Ectodermal cell (in vitro differentiated cells): ENCODE measurements around the gene PCOLCE2.

Experiments used
- H3K27ac ChIP-seq: 2 replicates; pipeline ENCODE4 v1.7.0; 2013; ENCODE audit warnings: mild to moderate bottlenecking, low read depth, low read length; ENCODE audit not compliant: insufficient read depth, poor library complexity, severe bottlenecking
- H3K27me3 ChIP-seq: 2 replicates; pipeline ENCODE4 v1.7.0; 2013; ENCODE audit warnings: mild to moderate bottlenecking, low read length; ENCODE audit not compliant: insufficient read depth, control insufficient read depth, poor library complexity, severe bottlenecking
- H3K36me3 ChIP-seq: one replicate; pipeline ENCODE4 v1.7.0; 2013; ENCODE audit warnings: low read length; ENCODE audit not compliant: control insufficient read depth, insufficient read depth
- H3K4me1 ChIP-seq: one replicate; pipeline ENCODE4 v1.7.0; 2013; ENCODE audit warnings: low read length; ENCODE audit not compliant: control insufficient read depth, insufficient read depth
- H3K4me3 ChIP-seq: 2 replicates; pipeline ENCODE4 v1.7.0; 2013; ENCODE audit warnings: low read depth, low read length, control low read depth; ENCODE audit not compliant: insufficient read depth
- H3K9me3 ChIP-seq: 2 replicates; pipeline ENCODE4 v1.7.0; 2013; ENCODE audit warnings: mild to moderate bottlenecking, low read length, moderate library complexity; ENCODE audit not compliant: control insufficient read depth
- WGBS, 2 experiments: methylation state at CpG; one replicate each; pipeline ENCODE4 v1.1.7; 2013; ENCODE audit warnings: missing lambda C conversion rate in 2 of 2; 5-methylcytosine and 5-hydroxymethylcytosine counted together

The PCOLCE2 gene

GRCh38 chr3:142784228-142784627, 104.7 kb downstream of the PCOLCE2 start:
- WGBS, 2 experiments: no CpG with 5 or more reads among the region's 1 CpG
- H3K4me3 ChIP-seq: no peak overlapping the region
- H3K27me3 ChIP-seq: no peaks in the 10 kb centered on the region

GRCh38 chr3:142782616-142783015, 106.3 kb downstream of the PCOLCE2 start:
- Histone ChIP-seq H3K27me3 (no peaks in the 10 kb centered on the region), H3K27ac (no peak overlapping the region), H3K36me3 (no peaks in the 10 kb centered on the region), H3K4me3 (no peak overlapping the region), H3K9me3 (no peaks in the 10 kb centered on the region), H3K4me1 (no peaks in the 10 kb centered on the region)
- WGBS, 2 experiments: 94 to 98% methylated on average over 2 of the region's 2 CpGs

More at GRCh38 chr3:142784228-142784627, 104.7 kb downstream of the PCOLCE2 start:
- H3K36me3 ChIP-seq: no peaks in the 10 kb centered on the region
- H3K9me3 ChIP-seq: no peaks in the 10 kb centered on the region
- H3K4me1 ChIP-seq: no peaks in the 10 kb centered on the region
- no peak overlapping the region for H3K27ac ChIP-seq

DNA sequence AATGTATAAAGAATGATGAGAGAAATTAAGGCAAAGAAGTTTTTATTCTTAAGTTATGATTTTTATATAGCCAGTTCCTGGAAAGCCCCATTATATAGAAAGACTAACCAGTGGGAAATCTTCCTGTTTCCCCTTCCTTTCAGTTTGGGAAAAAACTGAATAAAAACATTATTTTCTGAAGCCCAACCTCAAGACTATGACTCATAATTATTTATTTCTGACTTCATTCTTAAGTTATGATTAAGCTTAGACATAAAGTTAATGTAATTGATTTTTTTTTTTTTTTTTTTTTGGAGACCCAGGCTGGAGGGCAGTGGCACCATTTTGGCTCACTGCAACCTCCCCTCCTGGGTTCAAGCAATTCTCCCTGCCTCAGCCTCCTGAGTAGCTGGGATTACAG, 109.3 kb downstream of the PCOLCE2 start:
- no peaks in the 10 kb centered on the region for H3K9me3 ChIP-seq

DNA sequence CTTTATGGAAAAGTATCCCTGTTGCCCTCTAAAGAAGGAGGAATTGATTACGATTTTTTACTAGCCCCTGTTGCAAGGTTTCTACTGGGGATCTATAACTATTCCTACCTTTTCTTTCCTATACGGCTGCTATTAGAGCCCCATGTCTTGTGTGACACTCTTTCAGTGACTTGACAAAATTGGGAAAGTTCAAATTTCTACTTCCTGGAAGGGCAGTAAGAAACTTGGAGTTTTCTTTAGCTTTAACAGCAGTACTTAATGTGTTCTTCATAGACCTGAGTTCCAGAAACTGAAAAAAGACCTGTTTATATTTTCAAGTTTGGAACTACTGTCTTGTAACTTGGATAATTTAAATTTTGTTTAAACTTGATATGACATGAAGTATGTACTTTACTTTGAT, 110.3 kb downstream of the PCOLCE2 start:
- H3K27me3 ChIP-seq: no peaks in the 10 kb centered on the region
- no peak overlapping the region for H3K4me3 ChIP-seq
- H3K27ac ChIP-seq: no peak overlapping the region
- WGBS, 2 experiments: 90 to 91% methylated on average over 2 of the region's 2 CpGs
- H3K9me3 ChIP-seq: no peaks in the 10 kb centered on the region
- no peaks in the 10 kb centered on the region for H3K4me1 ChIP-seq
- no peaks in the 10 kb centered on the region for H3K36me3 ChIP-seq

More for the DNA sequence above, 109.3 kb downstream of the PCOLCE2 start:
- Histone ChIP-seq H3K4me1 (no peaks in the 10 kb centered on the region), H3K27ac (no peak overlapping the region), H3K4me3 (no peak overlapping the region), H3K36me3 (no peaks in the 10 kb centered on the region), H3K27me3 (no peaks in the 10 kb centered on the region)

GRCh38 chr3:142777927-142778326, 111.0 kb downstream of the PCOLCE2 start:
- Histone ChIP-seq H3K4me1 (no peaks in the 10 kb centered on the region), H3K36me3 (no peaks in the 10 kb centered on the region), H3K4me3 (no peak overlapping the region), H3K27ac (no peak overlapping the region), H3K9me3 (no peaks in the 10 kb centered on the region), H3K27me3 (no peaks in the 10 kb centered on the region)

DNA sequence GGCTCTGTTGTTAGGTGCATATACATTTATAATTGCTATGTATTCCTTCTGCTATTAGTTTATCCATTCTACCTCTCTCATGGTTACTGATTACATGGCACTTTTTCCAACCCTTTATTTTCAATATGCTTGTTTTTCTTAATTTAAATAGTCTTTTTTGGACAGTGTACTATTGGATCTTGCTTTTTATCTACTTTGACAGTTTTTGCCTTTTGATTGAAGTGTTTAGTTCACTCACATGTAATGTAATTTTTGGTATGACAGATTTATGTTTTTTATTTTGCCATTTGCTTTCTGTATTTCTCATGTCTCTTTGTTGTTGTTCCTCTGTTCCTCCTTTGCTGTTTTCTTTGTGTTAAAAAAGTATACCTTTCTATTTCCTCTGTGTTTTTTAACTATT, 120.5 kb downstream of the PCOLCE2 start:
- Histone ChIP-seq H3K4me3 (no peak overlapping the region), H3K27ac (no peak overlapping the region), H3K9me3 (no peaks in the 10 kb centered on the region), H3K4me1 (no peaks in the 10 kb centered on the region), H3K36me3 (no peaks in the 10 kb centered on the region), H3K27me3 (no peaks in the 10 kb centered on the region)
